Epithelial cell of esophagus (primary cell): ENCODE results near the gene HDAC7.

Experiments
- DNase-seq: peaks from one replicate; pipeline ENCODE4 v3.0.0; 2010; ENCODE audit warnings: low read depth
- H3K4me3 ChIP-seq: 2 replicates; pipeline ENCODE4 v1.5.1; 2011; ENCODE audit warnings: mild to moderate bottlenecking, low read length, control low read depth
- CTCF ChIP-seq: IDR thresholded peaks from 2 replicates; pipeline ENCODE4 v1.5.1; 2011; ENCODE audit warnings: low read depth, mild to moderate bottlenecking, low read length, control low read depth, inconsistent platforms; ENCODE audit not compliant: insufficient read depth; ENCODE audit errors: missing control alignments

HDAC7 gene

GRCh38 chr12:47783024-47783755 lies 36.5 kb downstream of the HDAC7 start:
- no peak overlapping the region for H3K4me3 ChIP-seq
- no peak for TF ChIP-seq CTCF
- no peak for DNase-seq

GRCh38 chr12:47782372-47782770 lies 37.3 kb downstream of the HDAC7 start:
- peak; percentile 39 for TF ChIP-seq CTCF
- no peak for DNase-seq
- H3K4me3 ChIP-seq, result no peak overlapping the region

DNA sequence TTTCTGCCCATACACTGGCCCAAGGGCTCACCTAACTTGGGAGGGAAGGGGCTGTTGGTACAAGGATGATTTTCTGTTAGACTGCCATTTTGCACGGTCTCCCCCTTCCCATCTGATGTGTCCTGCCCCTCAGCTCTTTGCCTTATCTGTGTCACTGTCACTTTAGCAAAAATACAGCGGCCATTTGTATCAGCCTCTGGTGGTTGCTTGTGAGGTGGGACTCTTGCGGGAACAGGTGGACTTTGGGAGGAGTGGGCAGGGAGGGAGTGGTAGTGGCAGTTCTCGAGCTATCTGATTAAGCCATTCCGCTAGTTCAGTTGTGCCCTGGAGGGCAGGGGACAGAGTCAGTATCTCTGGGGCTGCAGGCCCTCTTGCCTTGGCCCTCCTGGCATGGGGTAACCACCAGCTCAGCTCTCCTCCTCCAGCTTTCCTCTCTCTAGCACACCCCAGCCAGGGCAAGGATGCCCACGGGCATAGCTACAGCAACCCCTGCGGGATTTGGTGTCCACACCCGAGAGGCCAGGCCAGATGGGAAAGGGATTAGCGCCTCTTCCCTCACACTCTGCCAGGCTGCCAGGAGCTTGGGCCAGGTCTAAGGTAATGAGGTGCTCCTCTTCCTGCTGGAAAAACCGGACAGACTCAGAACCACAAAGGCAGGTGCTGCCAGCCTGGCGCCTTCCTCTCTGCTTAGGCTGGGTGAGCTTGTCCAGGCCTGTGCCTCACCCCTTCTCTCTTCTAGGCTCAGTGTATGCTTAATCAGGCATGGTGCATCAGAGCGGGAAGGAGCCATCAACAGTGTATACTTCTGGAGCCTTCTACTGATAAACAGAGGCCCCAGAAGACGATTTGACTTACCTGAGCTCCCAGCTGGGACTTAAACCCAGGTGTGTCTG lies 38.0 kb downstream of the HDAC7 start:
- TF ChIP-seq CTCF, result no peak
- no peak overlapping the region for H3K4me3 ChIP-seq
- peak; percentile 96 for DNase-seq

GRCh38 chr12:47779943-47780504 lies 39.7 kb downstream of the HDAC7 start:
- H3K4me3 ChIP-seq, result no peak overlapping the region
- no peak for TF ChIP-seq CTCF

GRCh38 chr12:47779301-47779942 lies 40.3 kb downstream of the HDAC7 start:
- peak; percentile 96 for TF ChIP-seq CTCF
- DNase-seq, result peak; percentile 82
- no peak overlapping the region for H3K4me3 ChIP-seq

More at GRCh38 chr12:47779943-47780504, 39.7 kb downstream of the HDAC7 start:
- no peak for DNase-seq

- TF ChIP-seq CTCF, result no peak
- no peak for DNase-seq
- no peak overlapping the region for H3K4me3 ChIP-seq
These were observed 40.8 kb downstream of the HDAC7 start for GRCh38 chr12:47778881-47779280.
